Suprapubic skin (tissue), 3 donors: ENCODE measurements around the gene SDHB.

Source experiments
- POLR2A ChIP-seq, 2 donors: fragments of 450-650 bp; IDR thresholded peaks; one replicate each; pipeline ENCODE4 v1.6.1; 2017; ENCODE audit warnings: antibody characterized with exemption in 2 of 2, mild to moderate bottlenecking in 2 of 2, moderate library complexity in 2 of 2
- TF ChIP-seq, protein P1 (sequence below), 2 donors: fragments of 200-600 bp in 1 of 2; fragments of 450-650 bp in 1 of 2; sonication (generic) in 1 of 2; IDR thresholded peaks; one replicate each; pipeline ENCODE4 v1.5.1; 2016 to 2019; ENCODE audit warnings: antibody characterized with exemption in 2 of 2, mild to moderate bottlenecking in 1 of 2, moderate library complexity in 1 of 2

- TF ChIP-seq, protein P1, sequence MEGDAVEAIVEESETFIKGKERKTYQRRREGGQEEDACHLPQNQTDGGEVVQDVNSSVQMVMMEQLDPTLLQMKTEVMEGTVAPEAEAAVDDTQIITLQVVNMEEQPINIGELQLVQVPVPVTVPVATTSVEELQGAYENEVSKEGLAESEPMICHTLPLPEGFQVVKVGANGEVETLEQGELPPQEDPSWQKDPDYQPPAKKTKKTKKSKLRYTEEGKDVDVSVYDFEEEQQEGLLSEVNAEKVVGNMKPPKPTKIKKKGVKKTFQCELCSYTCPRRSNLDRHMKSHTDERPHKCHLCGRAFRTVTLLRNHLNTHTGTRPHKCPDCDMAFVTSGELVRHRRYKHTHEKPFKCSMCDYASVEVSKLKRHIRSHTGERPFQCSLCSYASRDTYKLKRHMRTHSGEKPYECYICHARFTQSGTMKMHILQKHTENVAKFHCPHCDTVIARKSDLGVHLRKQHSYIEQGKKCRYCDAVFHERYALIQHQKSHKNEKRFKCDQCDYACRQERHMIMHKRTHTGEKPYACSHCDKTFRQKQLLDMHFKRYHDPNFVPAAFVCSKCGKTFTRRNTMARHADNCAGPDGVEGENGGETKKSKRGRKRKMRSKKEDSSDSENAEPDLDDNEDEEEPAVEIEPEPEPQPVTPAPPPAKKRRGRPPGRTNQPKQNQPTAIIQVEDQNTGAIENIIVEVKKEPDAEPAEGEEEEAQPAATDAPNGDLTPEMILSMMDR (IDR thresholded peaks at IDR 0.05): no peak
- no peak for TF ChIP-seq POLR2A (IDR thresholded peaks at IDR 0.05)
These were observed 67.7 kb downstream of the SDHB start for GRCh38 chr1:16986113-16986512.
